Measurements from ENCODE around the gene TMEM132C. TPM values are rescaled to one million over a fixed set of nuclear protein-coding genes. Genes with fewer than 3 reads are reported as not detected.

Gene TMEM132C
- total RNA-seq, 4 donors from 2014 or later = 0.13 to 7.6 (median 0.37) TPM

GRCh38 chr12:128337071-128337345 lies 70.0 kb downstream of the TMEM132C start:
- no peak overlapping the region for H3K4me3 ChIP-seq
- H3K27ac ChIP-seq = peak overlapping the region in 1 of 4 donors; percentile 46

GRCh38 chr12:128337431-128338170 lies 70.6 kb downstream of the TMEM132C start:
- peak overlapping the region in 1 of 4 donors; percentile 46 for H3K27ac ChIP-seq
- no peak overlapping the region for H3K4me3 ChIP-seq
- no peaks in the 10 kb centered on the region for H3K9me3 ChIP-seq
- 14 to 15% methylated on average over 10 of the region's 10 CpGs for WGBS, 2 donors
- TF ChIP-seq CTCF (IDR thresholded peaks at IDR 0.05) = no peak
- no peak for TF ChIP-seq POLR2A (IDR thresholded peaks at IDR 0.05)
- H3K4me1 ChIP-seq = peaks cover 0 to 29% (median 0%) of the 10 kb centered on the region in 3 donors
- H3K27me3 ChIP-seq = no peaks in the 10 kb centered on the region
- no peak for DNase-seq
- no peaks in the 10 kb centered on the region for H3K36me3 ChIP-seq
- intact Hi-C loops (cut with DNase I) = no loop called here

More at GRCh38 chr12:128337071-128337345, 70.0 kb downstream of the TMEM132C start:
- H3K36me3 ChIP-seq = no peaks in the 10 kb centered on the region
- H3K9me3 ChIP-seq = no peaks in the 10 kb centered on the region
- H3K27me3 ChIP-seq = no peaks in the 10 kb centered on the region
- TF ChIP-seq CTCF (IDR thresholded peaks at IDR 0.05) (no peak), POLR2A (IDR thresholded peaks at IDR 0.05) (no peak)
- peaks cover 0 to 29% (median 0%) of the 10 kb centered on the region in 3 donors for H3K4me1 ChIP-seq
- 24 to 25% methylated on average over 4 of the region's 4 CpGs for WGBS, 2 donors
- no peak for DNase-seq
- intact Hi-C loops (cut with DNase I) = no loop called here

GRCh38 chr12:128338386-128339125 lies 71.6 kb downstream of the TMEM132C start:
- H3K27ac ChIP-seq = peak overlapping the region in 2 of 4 donors; percentile 10 to 57
- WGBS, 2 donors = 15 to 16% methylated on average over 8 of the region's 9 CpGs
- H3K27me3 ChIP-seq = no peaks in the 10 kb centered on the region
- H3K4me3 ChIP-seq = no peak overlapping the region
- H3K4me1 ChIP-seq = peaks cover 0 to 29% (median 0%) of the 10 kb centered on the region in 3 donors
- no peak for DNase-seq
- TF ChIP-seq POLR2A (IDR thresholded peaks at IDR 0.05) = no peak
- no peak for TF ChIP-seq CTCF (IDR thresholded peaks at IDR 0.05)
- H3K9me3 ChIP-seq = no peaks in the 10 kb centered on the region
- intact Hi-C loops (cut with DNase I) = no loop called here
- H3K36me3 ChIP-seq = no peaks in the 10 kb centered on the region

GRCh38 chr12:128339126-128339520 lies 72.2 kb downstream of the TMEM132C start:
- 0 to 18% methylated on average over 5 of the region's 6 CpGs for WGBS, 2 donors

More at GRCh38 chr12:128339126-128339520, 72.2 kb downstream of the TMEM132C start:
- H3K27me3 ChIP-seq = no peaks in the 10 kb centered on the region
- TF ChIP-seq CTCF (IDR thresholded peaks at IDR 0.05) = no peak
- no peak for TF ChIP-seq POLR2A (IDR thresholded peaks at IDR 0.05)
- no peaks in the 10 kb centered on the region for H3K36me3 ChIP-seq
- intact Hi-C loops (cut with DNase I) = no loop called here
- H3K27ac ChIP-seq = peak overlapping the region in 2 of 4 donors; percentile 10 to 57
- DNase-seq = no peak
- H3K4me3 ChIP-seq = no peak overlapping the region
- H3K4me1 ChIP-seq = peaks cover 0 to 29% (median 0%) of the 10 kb centered on the region in 3 donors
- no peaks in the 10 kb centered on the region for H3K9me3 ChIP-seq

Data from esophagus squamous epithelium (tissue), 5 donors.